ENCODE results near the gene IQSEC1. TPM values are rescaled to one million over a fixed set of nuclear protein-coding genes. Genes with fewer than 3 reads are reported as not detected.

The IQSEC1 gene
- total RNA-seq, 4 donors from 2014 or later, result 31.9 to 35.8 (median 34.8) TPM

GRCh38 chr3:13042127-13042701 is 31.0 kb downstream of the IQSEC1 start:
- 85 to 89% methylated on average over 20 to 25 of the region's 25 CpGs for WGBS, 2 donors
- TF ChIP-seq CTCF (IDR thresholded peaks at IDR 0.05) (no peak), POLR2A (IDR thresholded peaks at IDR 0.05) (no peak)

GRCh38 chr3:13041113-13041776 is 32.0 kb downstream of the IQSEC1 start:
- no peak for DNase-seq (ENCODE audit: low spot score in 2 of 2)
- 76 to 79% methylated on average over 25 to 26 of the region's 26 CpGs for WGBS, 2 donors
- intact Hi-C loops (cut with DNase I; ENCODE audit: low total_unique reads), result no loop called here
- no peak for TF ChIP-seq CTCF (IDR thresholded peaks at IDR 0.05)
- TF ChIP-seq POLR2A (IDR thresholded peaks at IDR 0.05), result no peak
- no peak overlapping the region for H3K4me3 ChIP-seq (ENCODE audit: low read depth, poor library complexity, severe bottlenecking)

More at GRCh38 chr3:13042127-13042701, 31.0 kb downstream of the IQSEC1 start:
- no peak overlapping the region for H3K4me3 ChIP-seq (ENCODE audit: low read depth, poor library complexity, severe bottlenecking)
- intact Hi-C loops (cut with DNase I; ENCODE audit: low total_unique reads), result no loop called here
- DNase-seq (ENCODE audit: low spot score in 2 of 2), result no peak

- DNase-seq (ENCODE audit: low spot score in 2 of 2), result no peak
- WGBS, 2 donors, result 83% methylated on average over 12 of the region's 12 CpGs
- intact Hi-C loops (cut with DNase I; ENCODE audit: low total_unique reads), result no loop called here
- TF ChIP-seq CTCF (IDR thresholded peaks at IDR 0.05) (no peak), POLR2A (IDR thresholded peaks at IDR 0.05) (no peak)
- no peak overlapping the region for H3K4me3 ChIP-seq (ENCODE audit: low read depth, poor library complexity, severe bottlenecking)
These were observed 32.7 kb downstream of the IQSEC1 start for GRCh38 chr3:13040361-13041074.

- no peak for DNase-seq (ENCODE audit: low spot score in 2 of 2)
- TF ChIP-seq POLR2A (IDR thresholded peaks at IDR 0.05) (no peak), CTCF (IDR thresholded peaks at IDR 0.05) (no peak)
- WGBS, 2 donors, result 52 to 53% methylated on average over 14 of the region's 14 CpGs
- intact Hi-C loops (cut with DNase I; ENCODE audit: low total_unique reads), result no loop called here
- H3K4me3 ChIP-seq (ENCODE audit: low read depth, poor library complexity, severe bottlenecking), result no peak overlapping the region
These were observed 33.9 kb downstream of the IQSEC1 start for GRCh38 chr3:13039213-13039896.

GRCh38 chr3:13037458-13038117 is 35.6 kb downstream of the IQSEC1 start:
- 81 to 85% methylated on average over 7 to 8 of the region's 8 CpGs for WGBS, 2 donors
- intact Hi-C loops (cut with DNase I; ENCODE audit: low total_unique reads), result no loop called here
- no peak for DNase-seq (ENCODE audit: low spot score in 2 of 2)
- no peak overlapping the region for H3K4me3 ChIP-seq (ENCODE audit: low read depth, poor library complexity, severe bottlenecking)
- no peak for TF ChIP-seq CTCF (IDR thresholded peaks at IDR 0.05)
- no peak for TF ChIP-seq POLR2A (IDR thresholded peaks at IDR 0.05)

Data from lower leg skin (tissue), 4 donors.